GM12801 (cell line): ENCODE measurements around the gene BRD4.

ENCODE experiments used
- CTCF ChIP-seq: IDR thresholded peaks from one replicate; pipeline ENCODE4 v1.5.1; 2011; ENCODE audit warnings: control low read depth; ENCODE audit not compliant: insufficient read length; ENCODE audit errors: extremely low read depth

The BRD4 gene

GRCh38 chr19:15282311-15282705 is 50.0 kb downstream of the BRD4 start:
- TF ChIP-seq CTCF: no peak

GRCh38 chr19:15280915-15281683 is 51.2 kb downstream of the BRD4 start:
- TF ChIP-seq CTCF: no peak

GRCh38 chr19:15280048-15280725 is 52.2 kb downstream of the BRD4 start:
- no peak for TF ChIP-seq CTCF

GRCh38 chr19:15279326-15279904 is 52.9 kb downstream of the BRD4 start:
- no peak for TF ChIP-seq CTCF

- TF ChIP-seq CTCF: no peak
Measured at GRCh38 chr19:15276620-15277215, 55.6 kb downstream of the BRD4 start.

GRCh38 chr19:15274477-15274876 is 57.9 kb downstream of the BRD4 start:
- no peak for TF ChIP-seq CTCF

GRCh38 chr19:15269806-15270205 is 62.5 kb downstream of the BRD4 start:
- no peak for TF ChIP-seq CTCF
